Right renal cortex interstitium (tissue), 3 donors: ENCODE data around the gene NRSN2. TPM values are rescaled to one million over a fixed set of nuclear protein-coding genes. Genes with fewer than 3 reads are reported as not detected.

Experiments
- DNase-seq, 3 donors: peaks; one replicate each; pipeline ENCODE4 v3.0.0-alpha.2; 2013; ENCODE audit warnings: low read depth in 3 of 3, low spot score in 2 of 3
- polyA plus RNA-seq, 3 donors: library from polyadenylated mRNA; unstranded; fragments of 120-200 nt; gene quantifications; one replicate each; pipeline ENCODE4 v1.2.1, GENCODE V29; 2013; ENCODE audit not compliant: insufficient read length in 3 of 3

Gene NRSN2, protein sequence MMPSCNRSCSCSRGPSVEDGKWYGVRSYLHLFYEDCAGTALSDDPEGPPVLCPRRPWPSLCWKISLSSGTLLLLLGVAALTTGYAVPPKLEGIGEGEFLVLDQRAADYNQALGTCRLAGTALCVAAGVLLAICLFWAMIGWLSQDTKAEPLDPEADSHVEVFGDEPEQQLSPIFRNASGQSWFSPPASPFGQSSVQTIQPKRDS
- polyA plus RNA-seq, result 10 to 100 TPM; 45.7 to 51.3 (median 46.0) TPM

DNA sequence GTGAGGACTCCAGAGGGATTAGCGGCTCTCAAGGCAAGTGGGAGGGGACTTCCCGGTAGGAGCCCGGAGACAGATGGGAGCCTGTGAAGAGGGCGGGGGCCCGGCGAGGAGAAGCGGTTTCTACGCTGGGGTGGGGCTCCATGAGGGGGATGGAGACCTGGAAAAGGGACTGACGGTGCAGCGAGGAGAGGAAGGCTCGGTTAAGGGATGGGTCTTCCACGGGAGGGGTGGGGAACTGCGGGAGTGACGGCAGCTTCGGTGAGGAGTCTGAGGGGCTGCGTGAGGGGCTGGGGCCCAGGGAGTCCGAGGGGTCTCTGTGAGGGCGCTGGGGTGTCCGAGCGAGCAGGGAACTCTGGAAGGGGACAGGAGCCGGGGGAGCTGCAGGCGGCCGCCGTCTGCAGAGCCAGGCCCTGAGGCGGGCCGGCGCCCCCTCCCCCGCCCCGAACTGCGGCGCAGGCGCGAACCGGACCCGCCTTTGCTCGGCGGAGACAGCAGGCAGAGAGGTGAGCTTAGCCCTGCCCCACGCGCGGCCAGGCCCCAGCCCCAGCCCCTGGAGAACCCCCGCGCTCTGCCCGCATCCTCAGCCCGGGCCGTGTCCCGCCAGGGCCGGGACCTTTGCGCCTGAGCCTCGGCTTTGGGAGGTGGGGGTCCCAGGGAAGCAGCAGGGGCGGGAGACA lies at the start of gene NRSN2:
TSS of gene NRSN2 (plus strand) at position 472 of the 677 bp plus-strand sequence. CDS start 2,533 bp downstream, outside the sequence.
- no peak for DNase-seq

DNA sequence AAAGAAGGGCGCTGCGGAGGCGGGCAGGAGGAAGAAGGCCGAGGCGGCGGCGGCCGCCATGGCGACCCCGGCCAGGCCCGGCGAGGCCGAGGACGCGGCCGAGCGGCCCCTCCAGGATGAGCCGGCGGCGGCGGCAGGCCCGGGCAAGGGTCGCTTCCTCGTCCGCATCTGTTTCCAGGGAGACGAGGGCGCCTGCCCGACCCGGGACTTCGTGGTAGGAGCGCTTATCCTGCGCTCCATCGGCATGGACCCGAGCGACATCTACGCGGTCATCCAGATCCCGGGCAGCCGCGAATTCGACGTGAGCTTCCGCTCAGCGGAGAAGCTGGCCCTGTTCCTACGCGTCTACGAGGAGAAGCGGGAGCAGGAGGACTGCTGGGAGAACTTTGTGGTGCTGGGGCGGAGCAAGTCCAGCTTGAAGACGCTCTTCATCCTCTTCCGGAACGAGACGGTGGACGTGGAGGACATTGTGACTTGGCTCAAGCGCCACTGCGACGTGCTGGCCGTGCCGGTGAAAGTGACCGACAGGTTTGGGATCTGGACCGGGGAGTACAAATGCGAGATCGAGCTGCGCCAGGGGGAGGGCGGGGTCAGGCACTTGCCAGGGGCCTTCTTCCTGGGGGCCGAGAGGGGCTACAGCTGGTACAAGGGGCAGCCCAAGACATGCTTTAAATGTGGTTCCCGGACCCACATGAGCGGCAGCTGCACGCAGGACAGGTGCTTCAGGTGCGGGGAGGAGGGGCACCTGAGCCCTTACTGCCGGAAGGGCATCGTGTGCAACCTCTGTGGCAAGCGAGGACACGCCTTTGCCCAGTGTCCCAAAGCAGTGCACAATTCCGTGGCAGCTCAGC lies 48.8 kb upstream of the NRSN2 start:
- no peak for DNase-seq

DNA sequence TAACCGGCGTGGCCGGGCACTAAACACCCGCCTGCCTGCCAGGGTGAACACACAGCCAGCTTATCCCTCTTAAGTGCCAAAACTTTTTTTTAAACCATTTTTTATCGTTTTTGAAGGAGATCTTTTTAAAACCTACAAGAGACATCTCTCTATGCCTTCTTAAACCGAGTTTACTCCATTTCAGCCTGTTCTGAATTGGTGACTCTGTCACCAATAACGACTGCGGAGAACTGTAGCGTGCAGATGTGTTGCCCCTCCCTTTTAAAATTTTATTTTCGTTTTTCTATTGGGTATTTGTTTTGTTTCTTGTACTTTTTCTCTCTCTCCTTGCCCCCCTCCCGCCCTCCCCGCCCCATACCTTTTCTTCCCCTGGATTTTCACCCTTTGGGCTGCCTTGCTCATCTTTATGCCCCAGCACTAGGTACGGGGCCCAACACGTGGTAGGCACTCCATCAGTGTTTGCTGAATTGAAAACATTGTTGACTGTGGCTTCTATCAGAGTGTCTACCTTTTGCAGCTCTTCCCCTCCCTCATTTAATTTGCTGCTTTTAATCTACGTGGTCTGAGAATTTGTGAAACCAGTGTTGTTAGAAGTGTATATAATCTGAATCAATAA lies 48.0 kb upstream of the NRSN2 start:
- no peak for DNase-seq

- DNase-seq, result no peak
Observed at GRCh38 chr20:300345-300990, 46.4 kb upstream of the NRSN2 start.

- no peak for DNase-seq
Observed at GRCh38 chr20:301886-302848, 44.7 kb upstream of the NRSN2 start.

DNA sequence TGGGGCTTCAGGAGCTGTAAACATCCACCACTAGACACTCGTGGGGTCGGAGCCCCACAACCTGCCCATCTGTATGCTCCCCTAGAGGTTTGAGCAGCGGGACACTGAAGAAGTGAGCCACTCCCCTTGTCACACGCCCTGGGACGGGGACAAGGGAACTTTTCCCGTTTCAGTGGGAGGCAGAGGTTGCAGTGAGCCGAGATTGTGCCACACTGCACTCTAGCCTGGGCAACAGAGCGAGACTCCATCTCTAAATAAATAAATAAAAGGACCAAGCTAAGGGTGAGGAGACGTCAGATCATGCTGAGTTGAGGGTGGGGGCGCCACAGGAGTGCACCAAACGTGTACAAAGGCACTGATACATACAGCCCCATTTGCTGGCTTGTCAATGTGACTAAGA lies 41.2 kb upstream of the NRSN2 start:
- no peak for DNase-seq

DNA sequence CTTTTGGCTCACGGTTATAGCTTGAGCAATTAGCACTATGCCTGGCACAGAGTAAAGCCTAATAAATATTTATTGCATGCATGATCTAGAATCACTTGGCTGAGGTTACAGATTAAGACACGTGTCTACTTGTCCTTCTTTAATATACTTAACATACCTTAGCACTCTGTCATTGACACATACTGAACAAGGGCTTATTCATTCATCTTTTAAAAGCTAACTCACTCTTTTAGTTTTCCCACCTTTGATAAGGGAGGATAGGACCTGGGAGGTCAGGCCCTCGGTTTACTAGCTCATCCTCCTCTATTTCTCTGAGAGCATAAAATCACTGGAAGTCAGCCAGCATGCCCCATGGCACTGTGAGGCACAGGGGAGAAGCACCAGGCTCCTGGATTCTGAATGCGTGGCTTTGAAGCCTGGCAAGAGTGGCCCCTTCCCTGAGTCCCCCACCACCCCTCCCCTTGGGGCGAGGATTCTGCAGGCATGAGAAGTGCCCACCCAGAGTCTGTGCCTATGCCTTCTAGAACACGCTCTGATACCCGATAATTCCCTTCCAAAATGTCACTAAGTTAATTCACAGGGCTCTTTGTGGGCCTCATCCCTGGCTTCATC lies 38.4 kb upstream of the NRSN2 start:
- DNase-seq, result no peak

GRCh38 chr20:309306-309840 lies 37.5 kb upstream of the NRSN2 start:
- DNase-seq, result no peak

DNA sequence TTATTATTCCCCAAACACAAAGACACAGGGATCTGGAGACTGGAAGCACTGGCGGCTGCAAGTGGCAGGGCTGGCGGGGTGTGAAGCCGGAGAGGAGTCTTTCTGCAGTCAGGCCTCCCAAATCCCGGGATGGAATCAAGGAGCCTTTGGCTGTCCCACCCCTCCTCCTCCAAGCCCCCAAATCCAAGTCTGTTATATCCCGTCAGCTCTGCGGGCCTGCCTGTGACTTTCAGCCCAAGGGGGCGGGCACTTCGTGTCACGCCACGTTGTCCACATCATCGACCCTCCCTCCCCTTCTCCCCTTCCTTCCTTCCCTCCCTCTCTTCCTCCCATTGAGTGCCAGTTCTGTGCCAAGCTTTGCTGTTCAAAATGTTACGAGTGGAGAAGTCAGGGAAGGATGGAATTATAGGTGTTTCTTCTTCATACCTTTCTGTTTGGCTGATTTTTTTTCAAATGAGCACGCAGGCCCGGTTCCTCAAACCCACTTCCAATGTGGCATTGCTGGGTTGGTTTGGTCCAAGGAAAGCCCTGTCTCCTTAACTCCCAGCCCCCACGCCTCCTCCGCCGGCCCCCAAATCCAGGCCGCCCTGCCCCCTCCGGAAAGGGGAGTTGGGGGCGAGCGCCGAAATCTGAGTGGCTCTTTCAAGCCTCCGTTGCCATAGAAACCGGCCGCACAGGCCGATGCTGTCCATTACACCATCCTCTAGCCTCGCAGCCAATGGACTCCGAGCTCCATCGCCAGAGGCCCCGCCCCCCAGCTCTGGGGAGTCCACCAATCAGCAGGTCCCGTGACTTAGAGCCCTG lies 36.9 kb upstream of the NRSN2 start:
- DNase-seq, result peak; percentile 90 to 99 (median 96)

GRCh38 chr20:310645-311044 lies 36.3 kb upstream of the NRSN2 start:
- no peak for DNase-seq

DNA sequence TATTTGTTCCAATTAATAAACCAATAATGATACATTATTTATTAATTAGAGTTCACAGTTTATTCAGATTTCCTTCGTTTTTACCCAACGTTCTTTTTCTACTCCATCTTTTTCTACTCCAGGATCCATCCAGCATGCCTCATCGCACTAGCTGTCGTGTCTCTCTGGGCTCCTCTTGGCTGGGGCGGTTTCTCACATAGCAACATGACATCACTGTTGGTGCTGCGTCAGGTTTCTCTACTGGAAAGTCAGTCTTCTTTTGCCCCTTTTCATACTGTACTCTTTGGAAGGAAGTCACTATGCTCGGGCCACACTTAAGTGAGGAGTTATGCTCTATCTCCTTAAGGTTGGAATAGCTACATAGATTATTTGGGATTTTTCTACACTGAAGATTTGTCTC lies 35.3 kb upstream of the NRSN2 start:
- DNase-seq, result no peak

DNA sequence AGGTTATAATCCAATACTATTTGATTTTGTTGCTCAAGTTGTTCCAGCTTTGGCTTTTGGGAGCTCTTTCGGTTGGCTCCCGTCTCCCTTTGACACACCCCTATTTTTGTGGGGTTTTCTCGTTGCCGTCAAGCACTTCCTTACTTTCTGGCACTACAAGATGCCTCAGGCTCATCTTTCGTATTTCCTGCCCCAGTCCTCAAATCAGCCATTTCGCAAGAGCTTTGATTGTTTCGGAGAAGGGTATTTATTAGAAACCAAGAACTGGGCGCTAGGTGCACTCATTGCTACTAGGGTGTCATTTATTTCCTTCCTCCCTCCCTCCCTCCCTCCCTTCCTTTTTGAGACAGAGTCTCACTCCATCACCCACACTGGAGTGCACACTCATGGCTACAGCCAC lies 34.8 kb upstream of the NRSN2 start:
- no peak for DNase-seq

- DNase-seq, result no peak
Observed at GRCh38 chr20:312866-313265, 34.0 kb upstream of the NRSN2 start.

GRCh38 chr20:313402-313801 lies 33.5 kb upstream of the NRSN2 start:
- no peak for DNase-seq

DNA sequence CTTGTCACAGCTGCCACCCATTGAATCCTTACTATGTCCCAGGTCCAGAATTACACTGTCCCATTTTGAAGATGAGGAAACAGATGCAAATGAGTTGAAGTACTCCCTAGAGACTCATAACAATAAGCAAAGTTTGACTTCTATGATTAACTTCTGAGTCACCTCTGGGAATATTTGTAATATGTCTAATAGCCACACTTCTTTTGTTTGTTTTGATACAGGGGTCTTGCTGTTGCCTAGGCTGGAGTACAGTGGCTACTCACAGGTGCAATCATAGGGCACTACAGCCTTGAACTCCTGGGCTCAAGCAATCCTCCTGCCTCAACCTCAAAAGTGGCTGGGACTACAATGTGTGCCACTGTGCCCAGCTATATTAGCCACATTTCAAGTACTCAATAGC lies 33.0 kb upstream of the NRSN2 start:
- DNase-seq, result no peak

GRCh38 chr20:316316-317068 lies 30.4 kb upstream of the NRSN2 start:
- no peak for DNase-seq
